GM19324 (cell line): ENCODE data around the gene RBM19.

Experiments
- ATAC-seq: cut with Tn5 transposase; IDR thresholded peaks from one replicate; pipeline ENCODE4 v1.9.1; 2021; ENCODE audit warnings: mild to moderate bottlenecking, moderate library complexity; ENCODE audit not compliant: unreplicated experiment, low FRiP score

The RBM19 gene

DNA sequence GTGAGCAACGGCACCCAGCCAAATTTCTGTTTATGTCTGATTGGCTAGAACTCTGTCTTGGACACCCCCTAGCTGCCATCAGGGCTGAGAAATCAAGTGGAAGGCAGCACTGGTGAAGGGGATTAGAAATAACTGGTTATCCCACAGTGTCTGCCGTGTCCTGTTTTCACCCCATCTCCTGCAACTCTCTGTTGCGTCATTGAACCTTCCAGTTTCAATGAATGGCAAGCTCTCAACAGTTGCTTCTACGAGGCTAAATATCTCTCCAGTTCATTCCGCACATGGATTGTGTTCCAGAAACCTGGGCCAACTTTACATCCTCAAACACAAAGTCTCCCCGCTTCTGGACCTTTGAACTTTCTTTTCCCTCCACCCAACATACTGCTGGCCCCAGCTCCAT, 173.7 kb downstream of the RBM19 start:
- no peak for ATAC-seq

DNA sequence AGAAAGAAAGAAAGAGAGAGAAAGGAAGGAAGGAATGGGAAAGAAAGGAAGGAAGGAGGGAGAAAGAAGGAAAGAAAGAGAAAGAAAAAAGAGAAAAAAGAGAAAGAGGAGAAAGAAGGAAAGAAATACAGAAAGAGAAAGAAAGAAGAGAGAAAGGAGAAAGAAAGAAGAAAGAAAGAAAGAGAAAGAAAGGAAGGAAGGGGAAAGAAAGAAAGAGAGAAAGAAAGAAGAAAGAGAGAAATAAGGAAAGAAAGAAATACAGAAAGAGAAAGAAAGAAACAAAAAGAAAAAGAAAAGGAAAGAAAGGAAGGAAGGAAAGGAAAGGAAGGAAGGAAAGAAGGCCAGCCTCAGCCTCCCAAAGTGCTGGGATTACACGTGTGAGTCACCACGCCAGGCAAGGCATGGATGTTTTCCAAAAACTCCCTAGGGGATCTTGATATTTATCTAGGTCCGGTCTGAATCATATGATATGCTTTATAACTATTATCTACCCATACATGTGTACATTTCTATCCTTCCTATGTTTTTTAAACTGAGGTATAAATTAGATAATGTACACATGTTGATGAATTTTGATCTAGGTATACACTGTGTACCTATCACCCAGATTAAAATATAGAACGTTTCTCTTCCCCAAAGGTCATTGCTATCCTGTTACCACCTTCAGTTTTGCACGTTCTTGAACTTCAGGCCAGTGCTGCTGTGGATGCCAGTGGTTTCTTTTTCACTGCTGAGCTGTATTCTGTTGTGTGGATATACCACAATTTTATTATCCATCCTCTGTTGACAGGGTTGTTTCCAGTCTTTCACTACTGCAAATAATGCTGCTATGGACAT, 177.9 kb downstream of the RBM19 start:
- ATAC-seq = no peak

DNA sequence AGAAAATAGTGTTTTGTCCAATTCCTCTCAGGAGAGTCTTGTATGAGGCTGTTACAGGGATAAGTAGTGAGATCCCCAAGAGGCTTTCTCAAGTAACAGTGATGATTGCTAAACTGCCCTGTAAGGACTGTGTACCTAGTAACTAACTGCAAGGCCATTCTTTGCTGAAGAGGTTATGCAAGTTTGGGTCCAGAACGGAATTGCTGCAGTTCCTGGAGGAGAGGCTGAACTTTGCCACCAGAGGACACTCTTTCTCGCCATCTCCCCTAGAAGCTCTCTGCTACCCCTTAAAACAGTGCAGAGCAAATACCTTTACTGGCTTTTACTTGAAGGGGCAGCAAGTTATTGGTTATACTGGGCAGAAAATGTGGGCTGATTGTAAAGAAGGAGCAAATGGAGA, 180.0 kb downstream of the RBM19 start:
- no peak for ATAC-seq

DNA sequence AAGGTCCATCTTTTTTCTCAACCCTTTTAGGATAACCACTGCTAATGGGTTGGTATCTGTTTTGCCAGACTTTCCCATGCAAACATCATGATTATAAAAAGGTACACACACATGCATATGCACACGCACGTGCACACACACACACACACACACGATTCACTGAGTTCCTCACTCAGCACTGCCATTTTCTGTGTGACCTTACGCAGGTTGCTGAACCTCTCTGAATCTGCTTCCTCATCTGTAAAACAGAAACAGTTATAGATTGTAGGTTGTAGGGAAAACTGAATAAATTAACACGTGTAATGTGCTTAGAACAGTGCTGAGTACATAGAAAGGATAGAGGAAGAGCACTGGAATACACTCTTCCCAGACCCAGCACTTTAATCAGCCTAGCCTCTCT, 182.3 kb downstream of the RBM19 start:
- ATAC-seq = no peak

DNA sequence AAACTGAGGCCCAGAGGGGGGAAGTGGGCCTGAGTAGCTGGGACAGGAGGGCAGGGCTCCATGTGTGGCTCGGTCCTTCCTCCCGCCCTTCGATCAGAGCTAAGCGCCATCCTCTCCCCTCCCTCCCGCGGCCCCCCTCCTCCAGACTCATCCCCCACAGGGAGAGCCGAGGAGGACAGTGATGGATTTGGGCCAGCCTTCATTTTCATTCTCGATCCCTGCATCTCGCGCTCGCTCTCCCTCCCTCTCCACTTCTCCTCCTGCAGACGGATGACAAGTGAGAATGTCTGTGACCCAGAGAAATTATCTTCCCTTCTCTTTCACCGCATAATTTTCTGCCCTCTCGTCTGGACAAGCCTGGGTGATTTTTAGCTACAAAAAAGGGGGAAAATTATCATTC, 183.3 kb downstream of the RBM19 start:
- no peak for ATAC-seq

DNA sequence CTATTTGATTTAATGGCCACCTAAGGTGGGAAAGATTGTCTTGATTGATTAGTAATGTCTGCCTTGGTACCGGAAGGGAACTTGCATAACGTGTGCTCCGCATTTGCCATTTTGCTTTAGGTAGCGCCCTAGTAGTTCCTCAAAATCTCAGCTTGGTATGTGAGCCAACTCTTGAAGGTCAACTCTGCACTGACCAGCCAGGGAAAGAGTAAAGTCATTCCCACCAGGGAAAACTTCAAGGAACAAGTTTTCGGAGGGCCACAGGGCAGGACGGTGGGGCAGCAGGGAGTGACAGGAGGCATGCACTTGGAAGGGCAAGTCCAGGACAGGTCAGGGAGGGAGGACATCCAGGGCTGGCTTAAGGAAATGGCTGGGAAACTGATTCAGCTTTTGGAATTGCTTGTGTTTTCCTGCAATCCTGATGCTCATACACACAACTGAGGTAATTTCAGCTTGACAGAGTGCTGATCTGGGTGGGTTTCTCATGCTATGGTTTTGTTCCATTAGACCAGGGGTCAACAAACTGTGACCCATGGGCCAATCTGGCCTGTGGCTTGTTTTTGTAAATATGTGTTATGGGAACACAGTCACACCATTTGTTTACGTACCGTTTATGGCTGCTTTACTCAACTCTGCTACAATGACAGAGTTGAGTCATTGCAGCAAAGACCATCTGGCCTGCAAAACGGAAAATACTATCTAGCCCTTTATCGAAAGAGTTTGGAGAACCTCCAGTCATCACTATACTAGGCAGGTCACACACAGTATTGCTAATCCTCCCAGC, 184.5 kb downstream of the RBM19 start:
- no peak for ATAC-seq

DNA sequence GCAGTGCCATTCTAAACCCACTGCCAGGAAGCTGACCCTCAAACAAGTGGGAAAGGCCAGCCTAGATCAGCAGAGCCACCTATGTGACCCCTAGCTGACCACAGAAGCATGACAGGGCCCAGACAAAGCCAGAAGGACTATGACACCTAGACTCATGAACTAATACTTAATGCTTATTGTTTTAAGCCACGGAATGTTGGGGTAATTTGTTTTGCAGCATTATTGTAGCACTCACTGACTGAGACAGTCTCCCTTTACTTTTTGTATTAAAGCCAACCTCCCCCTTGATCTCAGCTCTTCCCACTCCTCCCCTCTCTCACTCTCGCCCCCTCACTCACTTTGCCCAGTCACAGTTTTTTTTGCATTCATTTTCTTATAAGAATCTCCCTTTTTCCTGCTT, 186.4 kb downstream of the RBM19 start:
- no peak for ATAC-seq

DNA sequence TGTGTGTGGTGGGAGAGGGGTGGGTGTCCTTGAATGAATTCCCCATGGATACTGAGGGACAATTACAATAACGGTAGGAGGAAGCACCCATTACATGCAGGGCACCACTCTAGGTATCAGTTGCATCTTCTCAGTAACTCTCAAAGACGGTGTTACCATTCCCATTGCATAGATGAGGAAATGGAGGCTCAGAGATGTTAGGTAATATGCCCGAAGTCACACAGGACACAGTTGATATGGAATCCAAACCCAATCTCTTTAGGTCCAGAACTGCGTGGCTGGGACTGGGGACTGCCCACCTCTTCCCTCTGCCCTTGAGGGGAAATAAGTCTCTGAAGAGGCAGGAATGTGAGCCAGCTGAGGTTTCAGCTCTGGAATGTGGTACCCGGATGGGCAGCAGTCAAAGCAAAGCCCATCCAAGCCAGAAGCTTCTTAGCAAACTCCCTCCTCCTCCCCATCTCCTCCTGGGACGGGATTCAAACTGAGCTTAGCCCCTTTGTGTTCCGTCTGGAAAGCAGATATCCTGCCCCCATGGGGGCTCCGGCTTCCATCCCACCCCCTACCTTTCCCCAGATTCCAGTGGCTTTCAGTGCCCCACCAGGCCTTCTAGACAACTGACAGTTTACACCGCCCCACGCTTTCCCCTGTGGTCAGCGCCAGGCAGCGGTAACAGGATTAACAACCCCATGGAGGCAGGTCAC, 187.5 kb downstream of the RBM19 start:
- ATAC-seq = no peak

DNA sequence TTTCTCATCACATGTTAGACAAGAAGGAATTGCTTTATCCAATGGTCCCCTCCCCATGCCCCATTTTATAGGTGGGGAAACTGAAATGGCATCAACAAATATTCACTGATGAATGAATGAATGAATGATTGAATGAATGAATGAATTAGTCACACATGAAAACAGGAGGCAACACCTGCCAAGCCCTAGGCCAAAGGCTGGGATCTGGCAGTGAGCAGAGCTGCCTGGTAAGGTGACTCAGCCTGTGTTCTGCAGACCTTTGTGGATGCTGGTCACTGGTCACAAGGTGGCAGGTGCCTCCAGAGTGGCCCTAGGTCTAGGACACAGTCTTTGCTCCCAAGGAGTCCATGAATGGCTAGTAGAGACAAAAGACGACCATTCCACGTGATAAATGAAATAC, 188.4 kb downstream of the RBM19 start:
- ATAC-seq = no peak

DNA sequence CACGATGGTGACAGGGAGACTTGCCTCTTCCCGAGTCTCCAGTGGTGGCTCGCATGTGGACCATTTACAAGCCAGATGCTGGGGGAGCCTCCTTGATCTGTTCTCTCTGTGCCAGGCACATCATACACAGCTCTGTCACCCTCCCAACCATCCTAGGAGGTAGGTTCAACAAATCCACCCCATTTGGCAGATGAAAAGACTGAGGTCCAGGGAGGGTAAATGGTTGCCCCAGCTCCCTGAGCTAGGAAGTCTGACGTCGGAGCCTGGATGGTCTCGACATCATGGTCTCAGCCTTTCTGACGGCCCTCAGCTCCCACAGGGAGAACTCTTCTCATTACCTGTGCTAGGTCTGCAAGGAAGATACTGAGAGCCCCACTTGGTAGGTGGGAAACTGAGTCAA, 189.6 kb downstream of the RBM19 start:
- ATAC-seq = no peak

DNA sequence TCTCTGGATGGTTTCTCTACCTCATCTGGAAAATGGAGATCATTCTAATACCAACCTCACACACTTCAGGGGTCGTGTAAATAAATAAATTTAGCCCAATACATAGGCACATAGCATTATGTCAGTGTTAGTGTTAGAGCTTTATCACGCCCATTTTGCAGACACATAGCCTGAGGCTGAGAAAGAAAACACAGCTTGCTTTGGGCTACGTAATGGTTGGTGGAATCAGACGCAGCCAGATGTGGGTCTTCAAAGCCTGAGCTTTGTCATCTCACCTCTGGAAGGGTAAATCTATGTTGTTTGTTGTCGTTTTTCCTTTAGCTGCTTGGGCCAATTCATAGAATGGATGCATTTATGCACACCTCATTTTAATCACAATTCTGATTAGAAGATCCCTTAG, 191.6 kb downstream of the RBM19 start:
- ATAC-seq = no peak

DNA sequence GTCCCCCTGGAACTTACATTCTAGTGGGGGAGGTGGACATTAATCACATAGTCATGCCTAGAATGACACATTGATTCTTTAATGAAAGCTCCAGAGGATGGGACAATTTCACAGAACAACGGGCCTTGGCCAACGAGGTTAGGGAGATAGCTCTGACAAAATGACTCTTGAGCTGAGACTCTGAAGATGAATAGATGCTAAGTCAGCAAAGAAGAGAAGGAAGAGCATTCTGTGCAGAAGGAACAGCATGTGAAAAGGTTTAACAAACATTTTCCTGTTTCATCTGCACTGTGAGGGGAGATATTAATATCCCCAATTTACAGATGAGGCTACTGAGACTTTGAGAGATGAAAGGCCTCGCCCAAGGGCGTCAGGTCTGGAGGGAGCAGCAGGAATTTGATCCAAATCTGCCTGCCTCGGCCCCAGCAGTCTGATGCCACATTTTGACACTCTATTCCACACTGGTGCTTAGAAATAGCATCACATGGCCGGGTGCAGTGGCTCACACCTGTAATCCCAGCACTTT, 193.6 kb downstream of the RBM19 start:
- no peak for ATAC-seq

DNA sequence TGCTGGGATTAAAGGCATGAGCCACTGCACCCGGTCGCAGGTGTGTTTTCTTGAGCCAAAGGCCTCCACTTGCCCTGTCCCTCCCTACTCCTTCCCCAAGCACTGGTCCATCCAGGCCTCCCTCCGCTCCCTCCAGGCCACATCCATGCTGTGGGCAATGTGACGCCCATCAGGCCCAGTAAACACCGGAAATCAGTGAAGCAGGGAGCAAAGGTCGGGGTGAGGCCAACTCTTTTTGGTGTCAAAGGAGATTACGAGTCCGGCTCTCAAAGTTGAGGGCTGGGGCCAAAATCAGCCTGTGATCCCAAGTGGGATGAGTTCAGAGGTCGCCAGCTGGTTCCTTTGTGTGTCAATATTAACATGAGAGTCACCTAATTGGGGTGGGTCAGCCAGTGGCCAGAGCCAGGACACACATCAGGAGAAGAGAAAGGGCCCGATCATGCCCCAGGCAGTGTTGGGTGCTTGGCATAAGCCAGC, 195.7 kb downstream of the RBM19 start:
- no peak for ATAC-seq

DNA sequence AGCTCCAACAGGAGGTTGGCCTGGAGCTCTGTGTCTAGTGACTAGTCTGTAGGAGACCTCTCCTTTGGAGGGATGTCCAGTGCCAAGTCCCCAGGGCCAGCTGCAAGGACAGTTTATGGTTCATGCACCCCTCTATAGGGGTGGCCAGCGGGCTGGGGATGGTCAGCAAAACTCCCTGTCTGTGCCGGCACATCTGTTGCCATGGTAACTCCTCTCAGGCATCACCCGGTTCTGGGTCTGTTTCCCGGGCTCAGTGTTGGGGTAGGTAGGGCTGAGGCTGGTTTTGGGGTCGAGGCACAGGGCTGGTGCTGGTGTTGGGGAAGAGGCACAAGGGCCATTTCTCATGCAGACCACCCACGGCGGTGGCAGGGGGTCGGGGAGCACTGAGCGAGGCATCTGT, 196.8 kb downstream of the RBM19 start:
- ATAC-seq = no peak

DNA sequence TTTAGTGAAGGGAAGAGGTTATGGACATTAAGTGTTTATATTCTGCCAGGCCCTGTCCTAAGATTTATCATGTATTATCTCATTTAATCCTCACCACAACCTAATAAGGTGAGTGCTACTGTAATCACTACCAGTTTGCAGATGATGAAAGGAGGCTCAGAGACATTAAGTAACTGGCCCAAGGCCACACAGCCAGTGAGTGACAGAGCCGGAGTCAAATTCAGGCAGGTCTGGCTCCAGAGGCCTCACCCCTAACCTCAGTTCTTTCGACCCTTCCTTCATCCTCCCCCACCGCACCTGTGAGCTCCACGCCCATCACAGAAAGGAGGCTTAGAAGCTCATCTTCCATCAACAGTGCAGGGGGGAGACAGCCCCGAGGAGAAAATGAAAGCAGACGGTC, 197.3 kb downstream of the RBM19 start:
- ATAC-seq = no peak

DNA sequence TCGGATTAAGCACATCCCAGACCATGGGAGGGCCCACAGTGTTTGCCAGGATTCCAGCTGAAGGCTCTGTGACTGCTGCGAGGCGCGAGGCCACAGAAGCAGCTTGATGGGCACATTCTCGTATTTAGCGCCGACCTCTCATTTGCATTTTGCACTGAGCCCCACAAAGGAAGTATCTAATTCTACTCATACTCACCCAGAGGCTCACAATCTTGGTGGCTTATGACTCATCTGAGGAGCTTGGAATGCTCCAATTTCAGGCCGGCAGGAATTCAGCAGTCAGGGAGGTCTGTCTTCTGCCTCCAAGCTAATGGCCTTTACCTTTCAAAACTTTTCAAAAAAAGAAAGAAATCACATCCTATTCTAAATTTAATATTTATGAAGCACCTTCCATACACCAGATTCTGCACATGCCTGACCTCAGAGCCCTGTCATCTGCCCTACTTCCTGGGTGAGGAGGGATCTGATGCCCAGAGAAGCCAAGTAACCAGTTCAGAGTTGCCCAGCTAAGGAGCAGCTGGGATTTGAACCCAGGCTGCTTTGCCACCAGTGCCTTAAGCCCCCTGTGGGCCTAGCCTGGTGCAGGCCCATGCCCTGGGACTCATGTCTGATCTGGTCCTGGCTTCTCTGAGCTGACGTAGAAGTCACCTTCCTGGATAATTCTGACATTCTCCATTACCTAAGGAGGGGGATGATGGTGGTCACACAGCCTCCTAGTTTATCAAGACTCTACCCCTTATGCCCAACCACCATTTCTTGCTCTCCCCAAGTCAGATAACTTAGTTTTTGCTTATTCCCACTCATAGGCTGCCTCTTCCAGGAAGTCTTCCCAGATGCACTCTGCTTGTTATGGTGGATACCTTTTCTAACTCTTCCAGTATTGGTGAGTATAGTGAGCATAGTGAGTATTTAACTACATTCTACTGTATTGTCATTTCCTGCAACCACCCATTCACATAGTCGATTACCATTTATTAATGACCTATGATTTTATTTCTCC, 198.9 kb downstream of the RBM19 start:
- ATAC-seq = no peak
